CD8-positive, alpha-beta memory T cell (primary cell): ENCODE data around the gene MORC2. TPM values are rescaled to one million over a fixed set of nuclear protein-coding genes. Genes with fewer than 3 reads are reported as not detected.

Experiments
- CTCF ChIA-PET: fragments of 350-600 bp; sonication (Branson Sonifier 250); formaldehyde crosslinking; loops from one replicate; lab custom pipeline; 2021; ENCODE audit warnings: antibody characterized with exemption; lab: Charles Lee
- POLR2A ChIA-PET: fragments of 350-600 bp; sonication (Branson Sonifier 250); formaldehyde crosslinking; loops from one replicate; lab custom pipeline; 2021; ENCODE audit warnings: antibody characterized with exemption; lab: Charles Lee
- DNase-seq, 5 donors: peaks; one replicate each; pipeline versions ENCODE4 v3.0.0 to v3.0.0-alpha.2; 2020 to 2022; ENCODE audit warnings: mixed read lengths in 1 of 5
- H3K27ac ChIP-seq: one replicate; pipeline ENCODE4 v1.7.0; 2013; ENCODE audit warnings: low read depth, mild to moderate bottlenecking, low read length, moderate library complexity
- H3K27me3 ChIP-seq: 2 replicates; pipeline ENCODE4 v1.7.0; 2013; ENCODE audit warnings: low read length, mild to moderate bottlenecking; ENCODE audit not compliant: insufficient read depth, poor library complexity, severe bottlenecking
- H3K36me3 ChIP-seq: 2 replicates; pipeline ENCODE4 v1.7.0; 2013; ENCODE audit warnings: mild to moderate bottlenecking, low read length, moderate library complexity; ENCODE audit not compliant: insufficient read depth
- H3K4me1 ChIP-seq: 2 replicates; pipeline ENCODE4 v1.7.0; 2013; ENCODE audit warnings: mild to moderate bottlenecking, low read length, moderate library complexity; ENCODE audit not compliant: insufficient read depth
- H3K4me3 ChIP-seq: 2 replicates; pipeline ENCODE4 v1.7.0; 2013; ENCODE audit warnings: mild to moderate bottlenecking, low read length
- H3K9me3 ChIP-seq: 2 replicates; pipeline ENCODE4 v1.7.0; 2013; ENCODE audit warnings: mild to moderate bottlenecking, low read length
- H3K27ac Mint-ChIP-seq, 8 donors: one replicate each; pipeline ENCODE4 v1.8.0; 2020 to 2021; ENCODE audit warnings: mixed read lengths in 8 of 8, mild to moderate bottlenecking in 6 of 8, inconsistent platforms in 3 of 8, moderate library complexity in 3 of 8
- H3K27me3 Mint-ChIP-seq, 2 donors: one replicate each; pipeline ENCODE4 v1.8.0; 2020 to 2021; ENCODE audit warnings: mixed read lengths in 2 of 2, mild to moderate bottlenecking in 1 of 2, moderate library complexity in 1 of 2
- H3K36me3 Mint-ChIP-seq, 3 donors: one replicate each; pipeline ENCODE4 v1.8.0; 2020 to 2021; ENCODE audit warnings: mixed read lengths in 3 of 3, inconsistent platforms in 1 of 3, mild to moderate bottlenecking in 1 of 3
- H3K4me1 Mint-ChIP-seq, 3 donors: one replicate each; pipeline ENCODE4 v1.8.0; 2020 to 2021; ENCODE audit warnings: mixed read lengths in 3 of 3, inconsistent platforms in 1 of 3, mild to moderate bottlenecking in 1 of 3
- H3K4me3 Mint-ChIP-seq, 7 donors: one replicate each; pipeline ENCODE4 v1.8.0; 2020 to 2021; ENCODE audit warnings: mixed read lengths in 7 of 7, mild to moderate bottlenecking in 6 of 7, moderate library complexity in 4 of 7, inconsistent platforms in 2 of 7
- H3K9me3 Mint-ChIP-seq, 5 donors: one replicate each; pipeline ENCODE4 v1.8.0; 2020 to 2022; ENCODE audit warnings: mixed read lengths in 5 of 5, mild to moderate bottlenecking in 3 of 5, moderate library complexity in 2 of 5, inconsistent platforms in 1 of 5
- polyA plus RNA-seq: library from polyadenylated mRNA; unstranded; fragments of 300-500 nt; fragmentation: Illumina TruSeq; gene quantifications from one replicate; pipeline ENCODE4 v1.2.3, GENCODE V29; 2021
- total RNA-seq, 2 experiments: library from RNA; stranded (reverse); gene quantifications; one replicate each; pipeline ENCODE4 v1.2.3, GENCODE V29; 2021

MORC2 gene
- total and polyA plus RNA-seq, 3 experiments from 2014 or later: 13.0 to 29.9 (median 28.7) TPM

DNA sequence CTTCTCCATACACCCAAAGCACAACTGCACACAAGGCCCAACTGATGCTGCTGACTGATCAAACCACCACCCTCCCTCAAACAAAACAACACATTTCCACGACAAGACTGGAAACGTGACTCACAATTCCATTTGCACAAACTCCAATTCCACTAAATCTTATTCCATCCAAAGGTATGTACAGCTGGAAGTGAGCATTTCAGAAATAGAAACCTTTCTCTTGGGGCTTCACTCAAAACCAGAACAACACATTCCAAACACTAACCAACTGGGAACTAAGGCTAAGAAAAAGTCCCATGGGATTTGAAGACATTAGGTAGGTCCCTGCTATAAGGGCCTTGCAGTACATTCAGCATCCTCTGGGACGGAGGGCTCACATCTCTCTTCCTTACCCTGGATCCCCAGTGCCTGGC, 19.6 kb downstream of the MORC2 start:
- Histone ChIP-seq H3K27ac (no peak overlapping the region), H3K36me3 (peaks cover 31% of the 10 kb centered on the region), H3K9me3 (no peaks in the 10 kb centered on the region), H3K4me3 (no peak overlapping the region), H3K27me3 (no peaks in the 10 kb centered on the region), H3K4me1 (peaks cover 64% of the 10 kb centered on the region)
- H3K4me1 Mint-ChIP-seq: peaks cover 17 to 33% (median 21%) of the 10 kb centered on the region in 3 donors
- peak overlapping the region in 5 of 8 donors; percentile 5 to 29 (median 10) for H3K27ac Mint-ChIP-seq
- DNase-seq: no peak
- ChIA-PET POLR2A (no interaction called here), CTCF (interaction anchor here (1.0 kb wide), 1 partner anchor 29 kb away, joined by 4 read pairs; no protein-coding TSS in a partner anchor)
- no peaks in the 10 kb centered on the region for H3K9me3 Mint-ChIP-seq
- no peak overlapping the region for H3K4me3 Mint-ChIP-seq
- peaks cover 0 to 1% of the 10 kb centered on the region in 2 donors for H3K27me3 Mint-ChIP-seq
- H3K36me3 Mint-ChIP-seq: peaks cover 21 to 69% (median 32%) of the 10 kb centered on the region in 3 donors

DNA sequence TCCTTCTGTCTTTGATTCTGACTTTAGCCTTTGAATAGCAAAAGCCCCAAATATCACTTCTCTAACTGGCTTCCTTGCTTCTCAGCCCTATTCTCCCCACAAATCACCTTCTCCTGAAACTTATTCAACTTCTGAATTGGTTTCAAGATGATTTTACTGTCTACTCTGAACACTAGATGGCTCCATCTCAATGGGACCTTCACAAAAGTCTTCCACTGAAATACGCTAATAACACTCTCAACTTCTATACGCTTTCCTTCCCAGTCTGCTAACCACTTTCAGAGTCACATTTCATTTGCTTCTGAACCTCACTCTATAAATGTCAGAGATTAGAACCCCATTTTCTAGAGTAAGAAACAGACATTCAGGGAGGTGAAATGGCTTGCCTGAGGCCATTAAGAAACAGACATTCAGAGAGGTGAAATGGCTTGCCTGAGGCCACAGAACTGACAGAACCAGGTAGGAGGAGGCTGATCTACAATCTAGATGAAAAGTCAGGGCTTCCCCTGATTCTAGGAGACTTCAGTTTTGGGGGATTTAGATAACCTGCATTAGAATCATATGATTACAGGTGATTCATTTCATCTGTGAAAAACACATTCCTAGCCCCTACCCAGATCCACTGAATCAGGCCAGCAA, 20.6 kb downstream of the MORC2 start:
- Histone ChIP-seq H3K27me3 (no peaks in the 10 kb centered on the region), H3K4me1 (peaks cover 63% of the 10 kb centered on the region), H3K4me3 (no peak overlapping the region), H3K36me3 (peaks cover 31% of the 10 kb centered on the region), H3K9me3 (no peaks in the 10 kb centered on the region), H3K27ac (no peak overlapping the region)
- Mint-ChIP-seq H3K4me3 (no peak overlapping the region), H3K4me1 (peaks cover 27 to 43% (median 28%) of the 10 kb centered on the region in 3 donors), H3K36me3 (peaks cover 21 to 64% (median 32%) of the 10 kb centered on the region in 3 donors), H3K27ac (no peak overlapping the region), H3K9me3 (no peaks in the 10 kb centered on the region), H3K27me3 (peaks cover 0 to 1% of the 10 kb centered on the region in 2 donors)
- ChIA-PET CTCF (interaction anchor here (0.9 to 1.2 kb wide), 3 partner anchors 28 to 313 kb away, joined by 3 to 4 read pairs (median 3); no protein-coding TSS in a partner anchor), POLR2A (no interaction called here)
- DNase-seq: peak in 2 of 5 donors; percentile 13 to 45

DNA sequence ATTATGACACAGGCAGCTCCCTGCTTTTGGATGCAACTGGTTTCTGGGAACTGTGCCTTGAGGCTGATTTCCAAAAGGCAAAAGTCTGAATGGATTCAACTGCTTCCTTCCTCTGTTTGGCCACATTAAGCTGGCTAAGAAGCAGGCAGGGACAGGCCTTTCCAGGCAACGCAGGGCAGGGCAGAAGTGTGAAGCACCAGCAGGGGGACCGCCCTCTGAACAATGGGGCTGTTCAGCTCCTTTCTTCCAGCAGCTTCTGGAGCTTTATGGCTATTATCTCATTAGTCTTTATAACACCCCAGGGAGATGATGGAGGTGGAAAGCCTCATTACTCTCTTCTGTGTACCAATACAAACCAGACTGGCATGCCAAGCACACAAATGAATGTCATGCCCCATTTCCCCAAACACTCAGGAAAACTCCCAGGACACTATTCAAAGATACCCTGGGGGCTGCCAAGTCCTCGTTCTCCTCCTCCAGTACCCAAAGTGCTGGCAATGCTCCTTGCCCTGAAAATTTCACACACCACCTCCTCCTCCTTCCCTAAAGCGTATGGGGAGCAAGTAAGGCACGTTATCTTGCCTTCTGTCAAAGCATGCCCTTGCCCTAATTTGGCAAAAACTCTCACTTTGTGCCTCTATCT, 21.3 kb downstream of the MORC2 start:
- H3K9me3 Mint-ChIP-seq: no peaks in the 10 kb centered on the region
- no peak for DNase-seq
- peaks cover 63% of the 10 kb centered on the region for H3K4me1 ChIP-seq
- POLR2A ChIA-PET: no interaction called here
- CTCF ChIA-PET: interaction anchor here (0.8 to 1.7 kb wide), 5 partner anchors 8 to 312 kb away, joined by 3 to 6 read pairs (median 3); partner anchors contain the start of genes MORC2 and TUG1
- no peaks in the 10 kb centered on the region for H3K9me3 ChIP-seq
- no peak overlapping the region for H3K4me3 ChIP-seq
- peaks cover 0 to 1% of the 10 kb centered on the region in 2 donors for H3K27me3 Mint-ChIP-seq
- H3K27ac Mint-ChIP-seq: no peak overlapping the region
- peaks cover 29 to 46% (median 33%) of the 10 kb centered on the region in 3 donors for H3K4me1 Mint-ChIP-seq
- H3K36me3 Mint-ChIP-seq: peaks cover 21 to 64% (median 31%) of the 10 kb centered on the region in 3 donors
- no peaks in the 10 kb centered on the region for H3K27me3 ChIP-seq
- H3K4me3 Mint-ChIP-seq: no peak overlapping the region
- H3K27ac ChIP-seq: no peak overlapping the region
- H3K36me3 ChIP-seq: peaks cover 31% of the 10 kb centered on the region

- Histone ChIP-seq H3K27me3 (no peaks in the 10 kb centered on the region), H3K4me1 (peaks cover 63% of the 10 kb centered on the region), H3K9me3 (no peaks in the 10 kb centered on the region), H3K4me3 (no peak overlapping the region), H3K27ac (no peak overlapping the region), H3K36me3 (peaks cover 31% of the 10 kb centered on the region)
- Mint-ChIP-seq H3K27ac (peak overlapping the region in 2 of 8 donors; percentile 31 to 92), H3K36me3 (peaks cover 27 to 72% (median 35%) of the 10 kb centered on the region in 3 donors), H3K9me3 (no peaks in the 10 kb centered on the region), H3K27me3 (peaks cover 0 to 1% of the 10 kb centered on the region in 2 donors), H3K4me3 (no peak overlapping the region), H3K4me1 (peaks cover 37 to 46% (median 42%) of the 10 kb centered on the region in 3 donors)
- no peak for DNase-seq
- ChIA-PET CTCF (interaction anchor here (0.8 to 2.2 kb wide), 6 partner anchors 9 to 311 kb away, joined by 3 to 7 read pairs (median 5); partner anchors contain the start of genes MORC2 and TUG1), POLR2A (no interaction called here)
Measured at GRCh38 chr22:30946354-30946753, 22.2 kb downstream of the MORC2 start.

DNA sequence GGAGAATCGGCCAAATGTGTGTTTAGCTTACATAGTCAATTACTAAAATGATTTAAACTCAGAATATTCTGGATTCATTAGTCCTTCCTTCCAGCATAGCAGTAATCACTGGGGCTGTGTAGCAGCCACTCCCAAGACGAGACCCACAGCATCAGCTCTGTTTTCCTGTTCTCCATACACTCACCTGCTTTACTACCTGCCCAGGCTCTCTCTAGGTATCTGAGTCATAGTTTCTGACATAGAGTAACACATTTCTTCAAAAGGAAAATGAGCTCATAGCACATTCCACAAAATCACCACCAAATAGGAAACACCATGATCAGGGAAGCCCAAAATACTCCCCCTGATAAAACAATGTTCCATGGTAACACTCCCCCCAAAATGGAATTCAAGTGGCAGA, 22.9 kb downstream of the MORC2 start:
- Histone ChIP-seq H3K27ac (no peak overlapping the region), H3K36me3 (peaks cover 31% of the 10 kb centered on the region), H3K4me3 (no peak overlapping the region), H3K27me3 (no peaks in the 10 kb centered on the region), H3K9me3 (no peaks in the 10 kb centered on the region), H3K4me1 (peaks cover 63% of the 10 kb centered on the region)
- no peaks in the 10 kb centered on the region for H3K27me3 Mint-ChIP-seq
- H3K36me3 Mint-ChIP-seq: peaks cover 27 to 72% (median 34%) of the 10 kb centered on the region in 3 donors
- peak overlapping the region in 5 of 8 donors; percentile 8 to 62 (median 22) for H3K27ac Mint-ChIP-seq
- DNase-seq: no peak
- ChIA-PET CTCF (interaction anchor here (0.7 to 2.2 kb wide), 8 partner anchors 10 to 266 kb away, joined by 3 to 7 read pairs (median 3); partner anchors contain the start of genes LIMK2, MORC2 and TUG1), POLR2A (interaction anchor here (0.7 kb wide), 1 partner anchor 23 kb away, joined by 3 read pairs; the partner anchor contains the start of genes MORC2 and TUG1)
- no peak overlapping the region for H3K4me3 Mint-ChIP-seq
- no peaks in the 10 kb centered on the region for H3K9me3 Mint-ChIP-seq
- peaks cover 40 to 49% (median 47%) of the 10 kb centered on the region in 3 donors for H3K4me1 Mint-ChIP-seq

GRCh38 chr22:30944986-30945385, 23.6 kb downstream of the MORC2 start:
- DNase-seq: no peak
- no peaks in the 10 kb centered on the region for H3K27me3 ChIP-seq
- ChIA-PET CTCF (interaction anchor here (0.9 to 2.2 kb wide), 6 partner anchors 21 to 267 kb away, joined by 3 to 7 read pairs (median 3); partner anchors contain the start of gene LIMK2), POLR2A (no interaction called here)
- Mint-ChIP-seq H3K27me3 (no peaks in the 10 kb centered on the region), H3K9me3 (no peaks in the 10 kb centered on the region), H3K4me3 (peak overlapping the region in 2 of 7 donors; percentile 25 to 38), H3K27ac (peak overlapping the region in 2 of 8 donors; percentile 4 to 62), H3K4me1 (peaks cover 45 to 56% (median 51%) of the 10 kb centered on the region in 3 donors), H3K36me3 (peaks cover 27 to 72% (median 29%) of the 10 kb centered on the region in 3 donors)
- no peaks in the 10 kb centered on the region for H3K9me3 ChIP-seq
- H3K4me1 ChIP-seq: peaks cover 69% of the 10 kb centered on the region
- no peak overlapping the region for H3K27ac ChIP-seq
- no peak overlapping the region for H3K4me3 ChIP-seq
- peaks cover 31% of the 10 kb centered on the region for H3K36me3 ChIP-seq

GRCh38 chr22:30943368-30943767, 25.2 kb downstream of the MORC2 start:
- H3K36me3 Mint-ChIP-seq: peaks cover 21 to 75% (median 30%) of the 10 kb centered on the region in 3 donors
- H3K27me3 Mint-ChIP-seq: no peaks in the 10 kb centered on the region
- no peaks in the 10 kb centered on the region for H3K27me3 ChIP-seq
- ChIA-PET POLR2A (no interaction called here), CTCF (no interaction called here)
- H3K27ac Mint-ChIP-seq: peak overlapping the region; percentile 19 to 85 (median 76)
- no peak overlapping the region for H3K27ac ChIP-seq
- peaks cover 28% of the 10 kb centered on the region for H3K36me3 ChIP-seq
- no peak overlapping the region for H3K4me3 ChIP-seq
- H3K9me3 ChIP-seq: no peaks in the 10 kb centered on the region
- H3K4me1 ChIP-seq: peaks cover 80% of the 10 kb centered on the region
- no peaks in the 10 kb centered on the region for H3K9me3 Mint-ChIP-seq
- peak overlapping the region; percentile 12 to 80 (median 43) for H3K4me3 Mint-ChIP-seq
- DNase-seq: peak; percentile 45 to 81 (median 59)
- H3K4me1 Mint-ChIP-seq: peaks cover 56 to 65% (median 64%) of the 10 kb centered on the region in 3 donors
